CD14-positive monocyte (primary cell): Measurements from ENCODE around the gene KCNH1. TPM values are rescaled to one million over a fixed set of nuclear protein-coding genes. Genes with fewer than 3 reads are reported as not detected.

Experiments used
- DNase-seq, 3 donors: peaks; one replicate each; pipeline ENCODE4 v3.0.0-alpha.2; 2011 to 2022
- H2AFZ ChIP-seq: 2 replicates; pipeline ENCODE4 v1.6.0; 2012; ENCODE audit warnings: mild to moderate bottlenecking, low read depth, low read length, inconsistent platforms; ENCODE audit not compliant: insufficient read depth, poor library complexity, severe bottlenecking
- H3K27ac ChIP-seq, 2 donors: 1 replicate in 1 of 2; 2 replicates in 1 of 2; pipeline ENCODE4 v1.5.1; 2012 to 2013; ENCODE audit warnings: low read length in 2 of 2, control low read depth in 1 of 2, inconsistent platforms in 1 of 2, low read depth in 1 of 2, mild to moderate bottlenecking in 1 of 2
- H3K27me3 ChIP-seq, 2 donors: one replicate each; pipeline versions ENCODE4 v1.6.0 to v1.6.1; 2011 to 2013; ENCODE audit warnings: low read length in 2 of 2; ENCODE audit not compliant: control insufficient read depth in 2 of 2, insufficient read depth in 2 of 2
- H3K36me3 ChIP-seq, 2 donors: replicated peaks in 1 of 2; 1 replicate in 1 of 2; 2 replicates in 1 of 2; pipeline versions ENCODE4 v1.5.1 to v1.6.1; 2012 to 2013; ENCODE audit warnings: low read length in 2 of 2, control low read depth in 1 of 2, inconsistent platforms in 1 of 2, mild to moderate bottlenecking in 1 of 2; ENCODE audit not compliant: insufficient read depth in 2 of 2, control insufficient read depth in 1 of 2
- H3K4me1 ChIP-seq, 2 donors: 1 replicate in 1 of 2; 2 replicates in 1 of 2; pipeline versions ENCODE4 v1.5.1 to v1.6.1; 2012 to 2013; ENCODE audit warnings: low read length in 2 of 2, control low read depth in 1 of 2, inconsistent platforms in 1 of 2, mild to moderate bottlenecking in 1 of 2, moderate library complexity in 1 of 2; ENCODE audit not compliant: insufficient read depth in 2 of 2, control insufficient read depth in 1 of 2
- H3K4me2 ChIP-seq: replicated peaks from 2 replicates; pipeline ENCODE3; 2012; ENCODE audit warnings: low read length, moderate library complexity, mild to moderate bottlenecking; ENCODE audit not compliant: poor library complexity, severe bottlenecking; ENCODE audit errors: extremely low read depth
- H3K4me3 ChIP-seq, 3 experiments: fragments of 200-600 bp in 1 of 3; sonication (generic) in 1 of 3; replicated peaks in 1 of 3; 1 replicate in 2 of 3; 2 replicates in 1 of 3; pipeline ENCODE4 v1.5.1; 2011 to 2013; ENCODE audit warnings: low read length in 3 of 3, mild to moderate bottlenecking in 3 of 3, control low read depth in 2 of 3, low read depth in 2 of 3, inconsistent platforms in 1 of 3, moderate library complexity in 1 of 3
- H3K79me2 ChIP-seq: 2 replicates; pipeline ENCODE4 v1.6.0; 2012; ENCODE audit warnings: mild to moderate bottlenecking, control low read depth, inconsistent platforms, low read length, moderate library complexity; ENCODE audit not compliant: insufficient read depth
- H3K9ac ChIP-seq: 2 replicates; pipeline ENCODE4 v1.6.0; 2017; ENCODE audit warnings: low read length, mild to moderate bottlenecking; ENCODE audit not compliant: insufficient read depth, poor library complexity, severe bottlenecking
- H3K9me3 ChIP-seq, 2 donors: replicated peaks in 1 of 2; 1 replicate in 1 of 2; 2 replicates in 1 of 2; pipeline versions ENCODE4 v1.5.1 to v1.6.1; 2012 to 2013; ENCODE audit warnings: low read length in 2 of 2, control low read depth in 1 of 2; ENCODE audit not compliant: control insufficient read depth in 1 of 2, insufficient read depth in 1 of 2
- H4K20me1 ChIP-seq: 2 replicates; pipeline ENCODE4 v1.6.0; 2012; ENCODE audit warnings: mild to moderate bottlenecking, low read length, control low read depth, moderate library complexity; ENCODE audit not compliant: insufficient read depth
- H3K27ac Mint-ChIP-seq, 7 donors: one replicate each; pipeline ENCODE4 v1.8.0; 2020; ENCODE audit warnings: mild to moderate bottlenecking in 7 of 7, mixed read lengths in 7 of 7, moderate library complexity in 6 of 7, inconsistent platforms in 2 of 7
- H3K27me3 Mint-ChIP-seq, 3 donors: one replicate each; pipeline ENCODE4 v1.8.0; 2021 to 2022; ENCODE audit warnings: low read depth in 3 of 3, mild to moderate bottlenecking in 3 of 3, mixed read lengths in 3 of 3, moderate library complexity in 3 of 3, inconsistent platforms in 1 of 3
- H3K36me3 Mint-ChIP-seq, 2 donors: one replicate each; pipeline ENCODE4 v1.8.0; 2020; ENCODE audit warnings: mixed read lengths in 2 of 2, inconsistent platforms in 1 of 2, mild to moderate bottlenecking in 1 of 2
- H3K4me1 Mint-ChIP-seq: one replicate; pipeline ENCODE4 v1.8.0; 2020; ENCODE audit warnings: mild to moderate bottlenecking, mixed read lengths
- H3K4me3 Mint-ChIP-seq, 2 donors: one replicate each; pipeline ENCODE4 v1.8.0; 2020; ENCODE audit warnings: mild to moderate bottlenecking in 2 of 2, mixed read lengths in 2 of 2, moderate library complexity in 1 of 2
- H3K9me3 Mint-ChIP-seq, 7 donors: one replicate each; pipeline ENCODE4 v1.8.0; 2020 to 2022; ENCODE audit warnings: mixed read lengths in 7 of 7, mild to moderate bottlenecking in 6 of 7, moderate library complexity in 6 of 7, inconsistent platforms in 2 of 7
- CTCF ChIP-seq: fragments of 200-600 bp; IDR thresholded peaks from one replicate; pipeline ENCODE4 v1.8.0; 2022; ENCODE audit warnings: antibody characterized with exemption, mild to moderate bottlenecking
- WGBS: methylation state at CpG from one replicate; pipeline ENCODE4 v1.1.5; 2013; ENCODE audit warnings: missing lambda C conversion rate; ENCODE audit not compliant: insufficient coverage; 5-methylcytosine and 5-hydroxymethylcytosine counted together
- intact Hi-C, 2 donors: fragments of 100-400 bp; cut with micrococcal nuclease; formaldehyde crosslinking; loops; one replicate each; pipeline versions ENCODE4 v1.15.0 to v1.15.1; 2023
- polyA plus RNA-seq, 3 donors: library from polyadenylated mRNA; depleted of rRNA in 1 of 3; unstranded in 2 of 3; stranded (reverse) in 1 of 3; fragments of 300-500 nt in 2 of 3; fragments of >200 nt in 1 of 3; fragmentation: Illumina TruSeq in 2 of 3; gene quantifications; 1 replicate in 2 of 3; 2 replicates in 1 of 3; pipeline ENCODE4 v1.2.3, GENCODE V29; 2012 to 2021

KCNH1 gene
- polyA plus RNA-seq, 3 donors, result not detected

GRCh38 chr1:210746024-210746731 lies 387.8 kb downstream of the KCNH1 start:
- peaks cover 3 to 4% (median 4%) of the 10 kb centered on the region in 3 donors for H3K27me3 Mint-ChIP-seq
- no peak overlapping the region for H3K27ac Mint-ChIP-seq
- no peaks in the 10 kb centered on the region for H3K9me3 ChIP-seq
- no peaks in the 10 kb centered on the region for H3K36me3 Mint-ChIP-seq
- peaks cover 0 to 4% (median 0%) of the 10 kb centered on the region in 7 donors for H3K9me3 Mint-ChIP-seq
- no peak for TF ChIP-seq CTCF
- intact Hi-C loops, result no loop called here
- H3K9ac ChIP-seq, result no peak overlapping the region
- H3K79me2 ChIP-seq, result no peaks in the 10 kb centered on the region
- no peaks in the 10 kb centered on the region for H4K20me1 ChIP-seq
- H3K4me2 ChIP-seq, result no peak overlapping the region
- no peaks in the 10 kb centered on the region for H3K4me1 ChIP-seq
- no peak overlapping the region for H3K4me3 Mint-ChIP-seq
- H3K27ac ChIP-seq, result no peak overlapping the region
- no peaks in the 10 kb centered on the region for H3K36me3 ChIP-seq
- H3K4me3 ChIP-seq, result no peak overlapping the region
- H2AFZ ChIP-seq, result no peak overlapping the region
- no peak for DNase-seq
- no peaks in the 10 kb centered on the region for H3K27me3 ChIP-seq
- WGBS, result 40% methylated on average over 1 of the region's 3 CpGs
- H3K4me1 Mint-ChIP-seq, result no peaks in the 10 kb centered on the region

- no peak overlapping the region for H3K4me2 ChIP-seq
- Mint-ChIP-seq H3K27ac (no peak overlapping the region), H3K9me3 (peaks cover 0 to 4% (median 0%) of the 10 kb centered on the region in 7 donors), H3K27me3 (peaks cover 0 to 3% (median 2%) of the 10 kb centered on the region in 3 donors), H3K4me1 (no peaks in the 10 kb centered on the region), H3K36me3 (no peaks in the 10 kb centered on the region), H3K4me3 (no peak overlapping the region)
- no peak for TF ChIP-seq CTCF
- no peak for DNase-seq
- intact Hi-C loops, result no loop called here
- H3K4me1 ChIP-seq, result no peaks in the 10 kb centered on the region
- H2AFZ ChIP-seq, result no peak overlapping the region
- WGBS, result 78% methylated on average over 3 of the region's 3 CpGs
- no peak overlapping the region for H3K4me3 ChIP-seq
- H3K9me3 ChIP-seq, result no peaks in the 10 kb centered on the region
- H3K36me3 ChIP-seq, result no peaks in the 10 kb centered on the region
- H3K27me3 ChIP-seq, result no peaks in the 10 kb centered on the region
- H3K79me2 ChIP-seq, result no peaks in the 10 kb centered on the region
- no peaks in the 10 kb centered on the region for H4K20me1 ChIP-seq
- no peak overlapping the region for H3K27ac ChIP-seq
- no peak overlapping the region for H3K9ac ChIP-seq
These were observed 390.9 kb downstream of the KCNH1 start for GRCh38 chr1:210743038-210743437.
